Thymus (tissue), 11 donors: Measurements from ENCODE around the gene ARHGAP23. TPM values are rescaled to one million over a fixed set of nuclear protein-coding genes. Genes with fewer than 3 reads are reported as not detected.
"Not testable (repeated sequence)": the region's sequence is repeated elsewhere in the genome, so short reads cannot be mapped to it uniquely, and the experiment has no call there.

Experiments
- DNase-seq, 9 donors: peaks; one replicate each; pipeline ENCODE4 v3.0.0-alpha.2; 2013; ENCODE audit warnings: low spot score in 9 of 9, low read depth in 6 of 9, missing footprints in 1 of 9
- H3K27ac ChIP-seq, 2 donors: one replicate each; pipeline ENCODE4 v1.5.1; 2013; ENCODE audit warnings: control low read depth in 1 of 2, low read depth in 1 of 2, low read length in 1 of 2, mild to moderate bottlenecking in 1 of 2, moderate library complexity in 1 of 2
- H3K27me3 ChIP-seq, 2 donors: one replicate each; pipeline ENCODE4 v1.5.1; 2013; ENCODE audit warnings: low read length in 1 of 2; ENCODE audit not compliant: control insufficient read depth in 2 of 2, insufficient read depth in 1 of 2
- H3K36me3 ChIP-seq, 2 donors: one replicate each; pipeline ENCODE4 v1.5.1; 2013; ENCODE audit warnings: low read length in 1 of 2, mild to moderate bottlenecking in 1 of 2, moderate library complexity in 1 of 2; ENCODE audit not compliant: control insufficient read depth in 2 of 2, insufficient read depth in 2 of 2
- H3K4me1 ChIP-seq, 2 donors: one replicate each; pipeline ENCODE4 v1.5.1; 2013; ENCODE audit warnings: low read length in 2 of 2; ENCODE audit not compliant: control insufficient read depth in 2 of 2, insufficient read depth in 2 of 2
- H3K4me3 ChIP-seq, 2 donors: one replicate each; pipeline ENCODE4 v1.5.1; 2013; ENCODE audit warnings: low read length in 2 of 2, control low read depth in 1 of 2, mild to moderate bottlenecking in 1 of 2
- H3K9me3 ChIP-seq, 2 donors: one replicate each; pipeline ENCODE4 v1.5.1; 2013; ENCODE audit warnings: low read length in 1 of 2, mild to moderate bottlenecking in 1 of 2; ENCODE audit not compliant: control insufficient read depth in 2 of 2, insufficient read depth in 1 of 2
- WGBS: extraction: QIAGEN DNeasy Blood & Tissue Kit; methylation state at CpG from one replicate; pipeline ENCODE4 v1.1.7; 2013; 5-methylcytosine and 5-hydroxymethylcytosine counted together
- polyA plus RNA-seq: library from polyadenylated mRNA; stranded (reverse); fragments of 200-250 nt; gene quantifications from one replicate; pipeline ENCODE4 v1.2.3, GENCODE V29; 2013
- total RNA-seq: library from RNA; stranded (reverse); fragments of 120-200 nt; gene quantifications from one replicate; pipeline ENCODE4 v1.2.4, GENCODE V29; 2013
- donor health status: healthy.

Gene ARHGAP23
- total and polyA plus RNA-seq, 2 donors, result 5.5 to 6.4 TPM

DNA sequence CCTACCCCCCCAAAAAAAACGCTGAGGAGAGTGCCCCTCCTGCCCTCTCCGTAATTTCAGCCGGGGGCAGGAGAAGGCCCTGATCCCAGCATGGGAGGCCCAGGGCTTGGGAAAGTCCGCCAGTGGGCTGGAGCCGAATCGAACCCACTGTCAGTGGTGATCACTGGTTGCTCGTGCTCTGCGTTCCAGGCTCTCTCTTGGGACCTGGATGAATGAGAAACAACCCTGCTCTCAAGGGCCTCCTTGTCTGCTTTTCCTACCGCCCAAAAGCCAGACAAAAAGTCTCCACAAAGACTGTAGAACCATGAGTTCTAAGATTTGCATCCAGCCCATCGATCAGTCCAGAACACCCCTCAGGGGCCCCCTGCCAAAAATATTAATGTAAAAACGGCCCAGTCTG lies 8.1 kb downstream of the ARHGAP23 start:
- no peaks in the 10 kb centered on the region for H3K27me3 ChIP-seq
- DNase-seq, result no peak
- no peak overlapping the region for H3K4me3 ChIP-seq
- peaks cover 1 to 6% of the 10 kb centered on the region in 2 donors for H3K4me1 ChIP-seq
- H3K36me3 ChIP-seq, result peaks cover 0 to 10% of the 10 kb centered on the region in 2 donors
- H3K27ac ChIP-seq, result no peak overlapping the region
- no peaks in the 10 kb centered on the region for H3K9me3 ChIP-seq
- 82% methylated on average over 11 of the region's 11 CpGs for WGBS

DNA sequence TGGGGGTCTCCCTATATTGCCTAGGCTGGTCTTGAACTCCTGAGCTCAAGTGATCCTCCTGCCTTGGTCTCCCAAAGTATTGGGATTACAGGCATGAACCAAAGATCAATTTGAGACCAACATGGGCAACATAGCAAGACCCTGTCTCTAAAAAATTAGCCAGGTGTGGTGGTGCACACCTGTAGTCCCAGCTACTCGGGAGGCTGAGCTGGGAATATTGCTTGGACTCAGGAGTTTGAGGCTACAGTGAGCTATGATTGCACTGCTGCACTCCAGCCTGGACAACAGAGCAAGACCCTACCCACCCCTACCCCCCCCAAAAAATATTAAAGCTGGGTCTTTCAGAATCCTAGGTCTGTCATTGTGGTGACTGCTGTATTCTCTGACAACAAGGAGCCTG lies 9.0 kb downstream of the ARHGAP23 start:
- H3K27me3 ChIP-seq, H3K9me3 ChIP-seq, H3K4me1 ChIP-seq, DNase-seq, H3K27ac ChIP-seq, H3K4me3 ChIP-seq: not testable (repeated sequence)
- peaks cover 0 to 14% of the 10 kb centered on the region in 2 donors for H3K36me3 ChIP-seq
- 95% methylated on average over 1 of the region's 1 CpG for WGBS

- Histone ChIP-seq H3K4me3 (no peak overlapping the region), H3K9me3 (no peaks in the 10 kb centered on the region), H3K27me3 (no peaks in the 10 kb centered on the region), H3K4me1 (peaks cover 7 to 23% of the 10 kb centered on the region in 2 donors), H3K27ac (no peak overlapping the region), H3K36me3 (peaks cover 0 to 12% of the 10 kb centered on the region in 2 donors)
- no peak for DNase-seq
- WGBS, result 97% methylated on average over 5 of the region's 5 CpGs
These were observed 11.2 kb downstream of the ARHGAP23 start for GRCh38 chr17:38439436-38439835.

- WGBS, result 95% methylated on average over 16 of the region's 16 CpGs
- Histone ChIP-seq H3K4me3 (no peak overlapping the region), H3K36me3 (peaks cover 0 to 7% of the 10 kb centered on the region in 2 donors), H3K4me1 (peaks cover 7 to 24% of the 10 kb centered on the region in 2 donors), H3K27ac (no peak overlapping the region), H3K9me3 (no peaks in the 10 kb centered on the region), H3K27me3 (no peaks in the 10 kb centered on the region)
- DNase-seq, result no peak
These were observed 12.5 kb downstream of the ARHGAP23 start for GRCh38 chr17:38440614-38441397.

DNA sequence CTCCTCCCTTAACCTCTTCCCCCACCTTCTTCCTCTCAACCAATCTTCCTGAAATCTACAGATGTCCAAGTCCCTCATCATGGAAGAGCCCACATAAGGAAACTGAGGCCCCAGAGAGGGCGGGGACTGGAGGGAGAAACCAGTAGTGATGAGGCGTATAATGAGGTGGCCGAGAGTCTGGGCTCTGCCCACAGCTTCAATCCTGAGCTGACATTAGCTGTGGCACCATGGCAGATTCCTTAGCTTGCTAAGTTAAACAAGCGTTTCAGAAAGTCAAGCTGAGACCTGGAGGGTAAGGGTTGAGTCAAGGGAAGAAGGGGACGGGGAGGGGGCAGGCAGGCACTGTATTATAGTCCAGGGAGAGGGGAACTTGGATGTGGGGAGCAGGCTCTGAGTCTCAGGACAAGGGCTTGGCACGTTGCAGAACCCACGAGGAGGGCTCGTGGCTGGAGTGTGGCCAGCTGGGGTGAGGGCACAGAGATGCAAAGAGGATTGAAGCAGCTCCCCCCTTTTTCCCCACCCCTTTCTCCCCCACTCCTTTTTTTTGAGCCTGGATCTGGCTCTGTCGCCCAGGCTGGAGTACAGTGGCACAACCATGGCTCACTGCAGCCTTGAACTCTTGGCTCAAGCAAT lies 13.3 kb downstream of the ARHGAP23 start:
- DNase-seq, result no peak

DNA sequence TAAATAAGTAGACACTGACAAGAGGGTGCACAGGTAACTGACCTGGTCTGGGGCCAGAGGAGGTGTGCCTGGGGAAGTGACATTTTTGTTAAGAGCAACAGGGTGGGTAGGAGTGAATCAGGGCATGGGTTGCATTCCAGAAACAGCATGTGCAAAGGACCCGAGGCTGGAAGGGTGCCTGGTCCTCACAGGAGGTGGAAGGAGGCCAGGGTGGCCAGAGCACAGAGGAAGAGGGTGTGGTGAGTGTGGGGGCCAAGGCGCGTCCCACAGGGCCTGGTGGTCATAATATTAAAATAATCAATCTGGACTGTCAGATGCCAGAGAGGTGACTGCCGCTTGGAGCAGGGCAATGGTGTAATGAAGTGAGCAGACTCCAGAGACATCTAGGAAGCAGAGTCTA lies 14.3 kb downstream of the ARHGAP23 start:
- Histone ChIP-seq H3K9me3 (no peaks in the 10 kb centered on the region), H3K4me3 (no peak overlapping the region), H3K4me1 (peaks cover 7 to 24% of the 10 kb centered on the region in 2 donors), H3K27me3 (no peaks in the 10 kb centered on the region), H3K36me3 (peaks cover 0 to 7% of the 10 kb centered on the region in 2 donors), H3K27ac (no peak overlapping the region)
- no peak for DNase-seq
- WGBS, result 93% methylated on average over 4 of the region's 4 CpGs

More for the DNA sequence above, 13.3 kb downstream of the ARHGAP23 start:
- Histone ChIP-seq H3K4me3 (no peak overlapping the region), H3K36me3 (peaks cover 0 to 7% of the 10 kb centered on the region in 2 donors), H3K9me3 (no peaks in the 10 kb centered on the region), H3K27ac (no peak overlapping the region), H3K4me1 (peaks cover 7 to 24% of the 10 kb centered on the region in 2 donors), H3K27me3 (no peaks in the 10 kb centered on the region)
- WGBS, result 82% methylated on average over 9 of the region's 9 CpGs

- peak in 2 of 9 donors; percentile 36 to 60 for DNase-seq
- 56% methylated on average over 7 of the region's 7 CpGs for WGBS
- no peak overlapping the region for H3K27ac ChIP-seq
These were observed 15.2 kb downstream of the ARHGAP23 start for GRCh38 chr17:38443356-38444031.

DNA sequence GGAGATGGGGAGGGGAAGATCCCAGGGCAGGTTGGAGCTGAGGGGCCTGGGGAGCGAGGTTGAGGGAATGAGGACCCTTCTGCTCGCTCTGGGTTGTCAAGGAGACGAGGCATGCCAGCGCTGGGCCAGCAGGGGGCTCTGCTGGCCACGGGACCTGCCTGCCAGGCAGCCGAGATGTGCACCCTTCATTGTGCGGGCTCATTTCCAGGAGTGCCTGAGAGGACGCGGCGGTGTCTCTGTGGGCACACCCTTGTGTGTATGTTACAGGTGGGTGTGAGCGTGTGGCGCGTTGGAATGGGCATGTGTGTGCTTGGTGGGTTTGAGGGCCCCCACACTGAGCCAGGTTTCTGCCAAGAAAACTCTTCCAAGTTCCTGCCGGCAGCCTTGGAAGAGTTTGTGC lies 15.9 kb downstream of the ARHGAP23 start:
- peaks cover 7 to 29% of the 10 kb centered on the region in 2 donors for H3K4me1 ChIP-seq
- H3K27ac ChIP-seq, result no peak overlapping the region
- no peak overlapping the region for H3K4me3 ChIP-seq
- 24% methylated on average over 14 of the region's 14 CpGs for WGBS
- peak in 5 of 9 donors; percentile 44 to 80 (median 70) for DNase-seq
- no peaks in the 10 kb centered on the region for H3K9me3 ChIP-seq
- H3K27me3 ChIP-seq, result no peaks in the 10 kb centered on the region
- H3K36me3 ChIP-seq, result peaks cover 0 to 10% of the 10 kb centered on the region in 2 donors

More at GRCh38 chr17:38443356-38444031, 15.2 kb downstream of the ARHGAP23 start:
- Histone ChIP-seq H3K4me3 (no peak overlapping the region), H3K4me1 (peaks cover 7 to 27% of the 10 kb centered on the region in 2 donors), H3K27me3 (no peaks in the 10 kb centered on the region), H3K36me3 (peaks cover 0 to 10% of the 10 kb centered on the region in 2 donors), H3K9me3 (no peaks in the 10 kb centered on the region)
